Ishikawa (cell line): ENCODE results near the gene CCHCR1.

ENCODE experiments used
- CEBPB ChIP-seq: IDR thresholded peaks from 2 replicates; pipeline ENCODE4 v1.6.1; 2012
- CREB1 ChIP-seq: IDR thresholded peaks from 2 replicates; pipeline ENCODE4 v1.6.1; 2012; ENCODE audit warnings: low read depth
- EGR1 ChIP-seq: IDR thresholded peaks from 2 replicates; pipeline ENCODE4 v1.6.1; 2012
- EP300 ChIP-seq: IDR thresholded peaks from 2 replicates; pipeline ENCODE4 v1.6.1; 2012; ENCODE audit warnings: borderline replicate concordance
- FOXM1 ChIP-seq: IDR thresholded peaks from 2 replicates; pipeline ENCODE4 v1.6.1; 2012; ENCODE audit warnings: low read depth, borderline replicate concordance
- NFIC ChIP-seq: IDR thresholded peaks from 2 replicates; pipeline ENCODE4 v1.6.1; 2012
- RAD21 ChIP-seq: IDR thresholded peaks from 2 replicates; pipeline ENCODE4 v1.6.1; 2012; ENCODE audit warnings: low read depth
- TAF1 ChIP-seq: IDR thresholded peaks from 2 replicates; pipeline ENCODE4 v1.6.1; 2012; ENCODE audit warnings: low read depth, mild to moderate bottlenecking
- TCF12 ChIP-seq: IDR thresholded peaks from 2 replicates; pipeline ENCODE4 v1.6.1; 2012; ENCODE audit warnings: low read depth
- TEAD4 ChIP-seq: IDR thresholded peaks from 2 replicates; pipeline ENCODE4 v1.6.1; 2012
- USF1 ChIP-seq: IDR thresholded peaks from 2 replicates; pipeline ENCODE4 v1.6.1; 2012
- YY1 ChIP-seq: IDR thresholded peaks from 2 replicates; pipeline ENCODE4 v1.6.1; 2012; ENCODE audit warnings: low read depth
- ZBTB7A ChIP-seq: IDR thresholded peaks from 2 replicates; pipeline ENCODE4 v1.6.1; 2012; ENCODE audit warnings: low read depth
- TF ChIP-seq, protein P1 (sequence below): IDR thresholded peaks from 2 replicates; pipeline ENCODE4 v1.6.1; 2012
- TF ChIP-seq, protein P2 (sequence below): IDR thresholded peaks from 2 replicates; pipeline ENCODE4 v1.6.1; 2012; ENCODE audit warnings: low read depth, mild to moderate bottlenecking

Gene CCHCR1

GRCh38 chr6:31174378-31174777, 16.8 kb upstream of the CCHCR1 start:
- TF ChIP-seq USF1, result no peak
- no peak for TF ChIP-seq FOXM1
- no peak for TF ChIP-seq TCF12
- TF ChIP-seq YY1, result no peak
- TF ChIP-seq, protein P1, sequence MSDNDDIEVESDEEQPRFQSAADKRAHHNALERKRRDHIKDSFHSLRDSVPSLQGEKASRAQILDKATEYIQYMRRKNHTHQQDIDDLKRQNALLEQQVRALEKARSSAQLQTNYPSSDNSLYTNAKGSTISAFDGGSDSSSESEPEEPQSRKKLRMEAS, result no peak
- TF ChIP-seq ZBTB7A, result no peak
- TF ChIP-seq TAF1, result no peak
- TF ChIP-seq, protein P2, sequence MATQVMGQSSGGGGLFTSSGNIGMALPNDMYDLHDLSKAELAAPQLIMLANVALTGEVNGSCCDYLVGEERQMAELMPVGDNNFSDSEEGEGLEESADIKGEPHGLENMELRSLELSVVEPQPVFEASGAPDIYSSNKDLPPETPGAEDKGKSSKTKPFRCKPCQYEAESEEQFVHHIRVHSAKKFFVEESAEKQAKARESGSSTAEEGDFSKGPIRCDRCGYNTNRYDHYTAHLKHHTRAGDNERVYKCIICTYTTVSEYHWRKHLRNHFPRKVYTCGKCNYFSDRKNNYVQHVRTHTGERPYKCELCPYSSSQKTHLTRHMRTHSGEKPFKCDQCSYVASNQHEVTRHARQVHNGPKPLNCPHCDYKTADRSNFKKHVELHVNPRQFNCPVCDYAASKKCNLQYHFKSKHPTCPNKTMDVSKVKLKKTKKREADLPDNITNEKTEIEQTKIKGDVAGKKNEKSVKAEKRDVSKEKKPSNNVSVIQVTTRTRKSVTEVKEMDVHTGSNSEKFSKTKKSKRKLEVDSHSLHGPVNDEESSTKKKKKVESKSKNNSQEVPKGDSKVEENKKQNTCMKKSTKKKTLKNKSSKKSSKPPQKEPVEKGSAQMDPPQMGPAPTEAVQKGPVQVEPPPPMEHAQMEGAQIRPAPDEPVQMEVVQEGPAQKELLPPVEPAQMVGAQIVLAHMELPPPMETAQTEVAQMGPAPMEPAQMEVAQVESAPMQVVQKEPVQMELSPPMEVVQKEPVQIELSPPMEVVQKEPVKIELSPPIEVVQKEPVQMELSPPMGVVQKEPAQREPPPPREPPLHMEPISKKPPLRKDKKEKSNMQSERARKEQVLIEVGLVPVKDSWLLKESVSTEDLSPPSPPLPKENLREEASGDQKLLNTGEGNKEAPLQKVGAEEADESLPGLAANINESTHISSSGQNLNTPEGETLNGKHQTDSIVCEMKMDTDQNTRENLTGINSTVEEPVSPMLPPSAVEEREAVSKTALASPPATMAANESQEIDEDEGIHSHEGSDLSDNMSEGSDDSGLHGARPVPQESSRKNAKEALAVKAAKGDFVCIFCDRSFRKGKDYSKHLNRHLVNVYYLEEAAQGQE, result no peak
- TF ChIP-seq TEAD4, result no peak
- TF ChIP-seq NFIC, result no peak
- TF ChIP-seq EP300, result no peak
- no peak for TF ChIP-seq EGR1
- TF ChIP-seq RAD21, result no peak
- TF ChIP-seq CEBPB, result no peak
- no peak for TF ChIP-seq CREB1

DNA sequence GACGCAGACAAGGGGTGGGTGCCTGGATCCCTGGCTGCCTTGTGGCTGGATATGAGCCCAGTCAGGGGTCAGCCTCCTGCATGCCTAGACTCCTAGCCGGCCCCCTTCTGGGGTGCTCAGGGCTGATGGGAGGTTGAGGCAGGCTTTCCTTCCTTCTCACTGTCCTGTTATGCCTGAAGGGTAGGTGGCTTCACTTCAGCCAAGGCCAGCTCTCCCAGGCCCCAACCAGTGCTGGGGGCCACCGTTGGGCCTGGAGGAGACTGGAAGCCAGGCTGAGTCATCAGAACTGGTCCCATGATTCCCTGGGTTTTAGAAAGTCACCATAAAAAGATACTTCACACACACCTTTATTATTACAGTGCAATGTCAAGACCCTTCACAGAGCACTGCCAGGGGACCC, 15.8 kb upstream of the CCHCR1 start:
- TF ChIP-seq YY1 (no peak), CEBPB (no peak), CREB1 (no peak)

- TF ChIP-seq EP300 (no peak), USF1 (no peak), EGR1 (no peak), RAD21 (no peak), TEAD4 (no peak), FOXM1 (no peak), CREB1 (no peak), NFIC (no peak), TCF12 (no peak), CEBPB (no peak), YY1 (no peak), ZBTB7A (no peak), TAF1 (no peak)
- TF ChIP-seq, protein P1, result no peak
- TF ChIP-seq, protein P2, result no peak
Observed at GRCh38 chr6:31172973-31173384, 15.4 kb upstream of the CCHCR1 start.

- TF ChIP-seq CEBPB (no peak), FOXM1 (no peak), CREB1 (no peak), TEAD4 (no peak), TAF1 (no peak), YY1 (no peak), ZBTB7A (no peak), RAD21 (no peak), EP300 (no peak), TCF12 (no peak), EGR1 (no peak), USF1 (no peak), NFIC (no peak)
- TF ChIP-seq, protein P1, result no peak
- TF ChIP-seq, protein P2, result no peak
Observed at GRCh38 chr6:31171931-31172905, 14.6 kb upstream of the CCHCR1 start.
